CD14-positive monocyte (primary cell): ENCODE data around the gene INCENP. TPM values are rescaled to one million over a fixed set of nuclear protein-coding genes. Genes with fewer than 3 reads are reported as not detected.
"Not testable (repeated sequence)": the region's sequence is repeated elsewhere in the genome, so short reads cannot be mapped to it uniquely, and the experiment has no call there.

ENCODE experiments used
- DNase-seq, 3 donors: peaks; one replicate each; pipeline ENCODE4 v3.0.0-alpha.2; 2011 to 2022
- H2AFZ ChIP-seq: 2 replicates; pipeline ENCODE4 v1.6.0; 2012; ENCODE audit warnings: mild to moderate bottlenecking, low read depth, low read length, inconsistent platforms; ENCODE audit not compliant: insufficient read depth, poor library complexity, severe bottlenecking
- H3K27ac ChIP-seq, 2 donors: 1 replicate in 1 of 2; 2 replicates in 1 of 2; pipeline ENCODE4 v1.5.1; 2012 to 2013; ENCODE audit warnings: low read length in 2 of 2, control low read depth in 1 of 2, inconsistent platforms in 1 of 2, low read depth in 1 of 2, mild to moderate bottlenecking in 1 of 2
- H3K27me3 ChIP-seq, 2 donors: one replicate each; pipeline versions ENCODE4 v1.6.0 to v1.6.1; 2011 to 2013; ENCODE audit warnings: low read length in 2 of 2; ENCODE audit not compliant: control insufficient read depth in 2 of 2, insufficient read depth in 2 of 2
- H3K36me3 ChIP-seq, 2 donors: replicated peaks in 1 of 2; 1 replicate in 1 of 2; 2 replicates in 1 of 2; pipeline versions ENCODE4 v1.5.1 to v1.6.1; 2012 to 2013; ENCODE audit warnings: low read length in 2 of 2, control low read depth in 1 of 2, inconsistent platforms in 1 of 2, mild to moderate bottlenecking in 1 of 2; ENCODE audit not compliant: insufficient read depth in 2 of 2, control insufficient read depth in 1 of 2
- H3K4me1 ChIP-seq, 2 donors: 1 replicate in 1 of 2; 2 replicates in 1 of 2; pipeline versions ENCODE4 v1.5.1 to v1.6.1; 2012 to 2013; ENCODE audit warnings: low read length in 2 of 2, control low read depth in 1 of 2, inconsistent platforms in 1 of 2, mild to moderate bottlenecking in 1 of 2, moderate library complexity in 1 of 2; ENCODE audit not compliant: insufficient read depth in 2 of 2, control insufficient read depth in 1 of 2
- H3K4me2 ChIP-seq: replicated peaks from 2 replicates; pipeline ENCODE3; 2012; ENCODE audit warnings: low read length, moderate library complexity, mild to moderate bottlenecking; ENCODE audit not compliant: poor library complexity, severe bottlenecking; ENCODE audit errors: extremely low read depth
- H3K4me3 ChIP-seq, 3 experiments: fragments of 200-600 bp in 1 of 3; sonication (generic) in 1 of 3; replicated peaks in 1 of 3; 1 replicate in 2 of 3; 2 replicates in 1 of 3; pipeline ENCODE4 v1.5.1; 2011 to 2013; ENCODE audit warnings: low read length in 3 of 3, mild to moderate bottlenecking in 3 of 3, control low read depth in 2 of 3, low read depth in 2 of 3, inconsistent platforms in 1 of 3, moderate library complexity in 1 of 3
- H3K79me2 ChIP-seq: 2 replicates; pipeline ENCODE4 v1.6.0; 2012; ENCODE audit warnings: mild to moderate bottlenecking, control low read depth, inconsistent platforms, low read length, moderate library complexity; ENCODE audit not compliant: insufficient read depth
- H3K9ac ChIP-seq: 2 replicates; pipeline ENCODE4 v1.6.0; 2017; ENCODE audit warnings: low read length, mild to moderate bottlenecking; ENCODE audit not compliant: insufficient read depth, poor library complexity, severe bottlenecking
- H3K9me3 ChIP-seq, 2 donors: replicated peaks in 1 of 2; 1 replicate in 1 of 2; 2 replicates in 1 of 2; pipeline versions ENCODE4 v1.5.1 to v1.6.1; 2012 to 2013; ENCODE audit warnings: low read length in 2 of 2, control low read depth in 1 of 2; ENCODE audit not compliant: control insufficient read depth in 1 of 2, insufficient read depth in 1 of 2
- H4K20me1 ChIP-seq: 2 replicates; pipeline ENCODE4 v1.6.0; 2012; ENCODE audit warnings: mild to moderate bottlenecking, low read length, control low read depth, moderate library complexity; ENCODE audit not compliant: insufficient read depth
- H3K27ac Mint-ChIP-seq, 7 donors: one replicate each; pipeline ENCODE4 v1.8.0; 2020; ENCODE audit warnings: mild to moderate bottlenecking in 7 of 7, mixed read lengths in 7 of 7, moderate library complexity in 6 of 7, inconsistent platforms in 2 of 7
- H3K27me3 Mint-ChIP-seq, 3 donors: one replicate each; pipeline ENCODE4 v1.8.0; 2021 to 2022; ENCODE audit warnings: low read depth in 3 of 3, mild to moderate bottlenecking in 3 of 3, mixed read lengths in 3 of 3, moderate library complexity in 3 of 3, inconsistent platforms in 1 of 3
- H3K36me3 Mint-ChIP-seq, 2 donors: one replicate each; pipeline ENCODE4 v1.8.0; 2020; ENCODE audit warnings: mixed read lengths in 2 of 2, inconsistent platforms in 1 of 2, mild to moderate bottlenecking in 1 of 2
- H3K4me1 Mint-ChIP-seq: one replicate; pipeline ENCODE4 v1.8.0; 2020; ENCODE audit warnings: mild to moderate bottlenecking, mixed read lengths
- H3K4me3 Mint-ChIP-seq, 2 donors: one replicate each; pipeline ENCODE4 v1.8.0; 2020; ENCODE audit warnings: mild to moderate bottlenecking in 2 of 2, mixed read lengths in 2 of 2, moderate library complexity in 1 of 2
- H3K9me3 Mint-ChIP-seq, 7 donors: one replicate each; pipeline ENCODE4 v1.8.0; 2020 to 2022; ENCODE audit warnings: mixed read lengths in 7 of 7, mild to moderate bottlenecking in 6 of 7, moderate library complexity in 6 of 7, inconsistent platforms in 2 of 7
- CTCF ChIP-seq: fragments of 200-600 bp; IDR thresholded peaks from one replicate; pipeline ENCODE4 v1.8.0; 2022; ENCODE audit warnings: antibody characterized with exemption, mild to moderate bottlenecking
- WGBS: methylation state at CpG from one replicate; pipeline ENCODE4 v1.1.5; 2013; ENCODE audit warnings: missing lambda C conversion rate; ENCODE audit not compliant: insufficient coverage; 5-methylcytosine and 5-hydroxymethylcytosine counted together
- intact Hi-C, 2 donors: fragments of 100-400 bp; cut with micrococcal nuclease; formaldehyde crosslinking; loops; one replicate each; pipeline versions ENCODE4 v1.15.0 to v1.15.1; 2023
- polyA plus RNA-seq, 3 donors: library from polyadenylated mRNA; depleted of rRNA in 1 of 3; unstranded in 2 of 3; stranded (reverse) in 1 of 3; fragments of 300-500 nt in 2 of 3; fragments of >200 nt in 1 of 3; fragmentation: Illumina TruSeq in 2 of 3; gene quantifications; 1 replicate in 2 of 3; 2 replicates in 1 of 3; pipeline ENCODE4 v1.2.3, GENCODE V29; 2012 to 2021

The INCENP gene
- polyA plus RNA-seq, 3 donors: 0.75 to 7.0 (median 1.0) TPM

GRCh38 chr11:62195945-62196344 is 72.1 kb downstream of the INCENP start:
- Histone ChIP-seq H3K9ac (no peak overlapping the region), H3K4me1 (no peaks in the 10 kb centered on the region), H4K20me1 (no peaks in the 10 kb centered on the region), H3K4me2 (no peak overlapping the region), H3K27ac (no peak overlapping the region), H3K9me3 (no peaks in the 10 kb centered on the region), H3K4me3 (no peak overlapping the region), H3K36me3 (no peaks in the 10 kb centered on the region), H3K79me2 (no peaks in the 10 kb centered on the region), H3K27me3 (no peaks in the 10 kb centered on the region), H2AFZ (no peak overlapping the region)
- H3K36me3 Mint-ChIP-seq: no peaks in the 10 kb centered on the region
- intact Hi-C loops: no loop called here
- H3K4me3 Mint-ChIP-seq: no peak overlapping the region
- H3K9me3 Mint-ChIP-seq: peaks cover 0 to 1% (median 0%) of the 10 kb centered on the region in 7 donors
- DNase-seq: no peak
- peaks cover 21 to 40% (median 26%) of the 10 kb centered on the region in 3 donors for H3K27me3 Mint-ChIP-seq
- no peaks in the 10 kb centered on the region for H3K4me1 Mint-ChIP-seq
- no peak overlapping the region for H3K27ac Mint-ChIP-seq
- TF ChIP-seq CTCF: no peak
- WGBS: 51% methylated on average over 4 of the region's 7 CpGs

GRCh38 chr11:62197400-62197799 is 73.6 kb downstream of the INCENP start:
- H3K79me2 ChIP-seq, H3K9me3 ChIP-seq, DNase-seq, H3K4me2 ChIP-seq, H2AFZ ChIP-seq, H3K9ac ChIP-seq, H3K4me1 Mint-ChIP-seq, H3K27ac ChIP-seq, H3K4me1 ChIP-seq, H3K4me3 Mint-ChIP-seq, H3K27ac Mint-ChIP-seq, intact Hi-C loops, H3K36me3 ChIP-seq, H3K4me3 ChIP-seq, H3K27me3 ChIP-seq, H3K9me3 Mint-ChIP-seq, H3K36me3 Mint-ChIP-seq, H4K20me1 ChIP-seq: not testable (repeated sequence)
- peaks cover 16 to 35% (median 23%) of the 10 kb centered on the region in 3 donors for H3K27me3 Mint-ChIP-seq
- 100% methylated on average over 2 of the region's 2 CpGs for WGBS
